Breast epithelium (tissue), 3 donors: ENCODE measurements around the gene MEG3.

Experiments
- CTCF ChIP-seq, 3 donors: fragments of 450-650 bp; IDR thresholded peaks; one replicate each; pipeline ENCODE4 v1.5.1; 2016 to 2017; ENCODE audit warnings: antibody characterized with exemption in 3 of 3, mild to moderate bottlenecking in 3 of 3, moderate library complexity in 3 of 3
- POLR2A ChIP-seq: fragments of 450-650 bp; IDR thresholded peaks from one replicate; pipeline ENCODE4 v1.6.1; 2016; ENCODE audit warnings: antibody characterized with exemption, mild to moderate bottlenecking, moderate library complexity

GRCh38 chr14:100865682-100866591 is 40.0 kb downstream of the MEG3 start:
- TF ChIP-seq CTCF (IDR thresholded peaks at IDR 0.05) (no peak), POLR2A (no peak)
